Breast epithelium (tissue), 4 donors: ENCODE results near the gene TRIM24. TPM values are rescaled to one million over a fixed set of nuclear protein-coding genes. Genes with fewer than 3 reads are reported as not detected.
A peak's percentile ranks its signal among the peaks of the same experiment; 100 is the strongest.

ENCODE experiments used
- DNase-seq, 2 donors: peaks; one replicate each; pipeline ENCODE4 v3.0.0-alpha.2; 2019; ENCODE audit warnings: low spot score in 2 of 2
- H3K27ac ChIP-seq, 2 donors: fragments of 200-600 bp; sonication (generic) in 1 of 2; one replicate each; pipeline ENCODE4 v1.5.1; 2016 to 2019; ENCODE audit warnings: mild to moderate bottlenecking in 1 of 2
- H3K27me3 ChIP-seq, 2 donors: fragments of 200-600 bp; sonication (generic) in 1 of 2; one replicate each; pipeline versions ENCODE4 v1.5.1 to v1.6.0; 2017 to 2019; ENCODE audit warnings: control low read depth in 1 of 2, mild to moderate bottlenecking in 1 of 2
- H3K36me3 ChIP-seq: fragments of 200-600 bp; one replicate; pipeline ENCODE4 v1.5.1; 2019
- H3K4me1 ChIP-seq, 2 donors: fragments of 200-600 bp; sonication (generic); one replicate each; pipeline ENCODE4 v1.5.1; 2016 to 2019; ENCODE audit warnings: control low read depth in 1 of 2
- H3K4me3 ChIP-seq, 3 donors: fragments of 200-600 bp; sonication (generic); 1 replicate in 2 of 3; 2 replicates in 1 of 3; pipeline ENCODE4 v1.5.1; 2016 to 2019; ENCODE audit warnings: mild to moderate bottlenecking in 3 of 3, moderate library complexity in 2 of 3
- H3K9me3 ChIP-seq, 2 donors: fragments of 200-600 bp; sonication (generic) in 1 of 2; one replicate each; pipeline ENCODE4 v1.5.1; 2016 to 2019; ENCODE audit warnings: control low read depth in 1 of 2
- POLR2A ChIP-seq: fragments of 450-650 bp; IDR thresholded peaks from one replicate; pipeline ENCODE4 v1.6.1; 2016; ENCODE audit warnings: antibody characterized with exemption, mild to moderate bottlenecking, moderate library complexity
- POLR2AphosphoS5 ChIP-seq, 3 donors: sonication (generic); formaldehyde crosslinking; IDR thresholded peaks; one replicate each; pipeline ENCODE4 v1.6.1; 2017; ENCODE audit warnings: antibody characterized with exemption in 3 of 3
- intact Hi-C: fragments of 100-400 bp; cut with DNase I; formaldehyde crosslinking; loops from one replicate; pipeline ENCODE4 v1.15.1; 2023; ENCODE audit warnings: low total_unique reads
- total RNA-seq, 3 donors: library from RNA; depleted of rRNA; stranded (reverse); fragments of >200 nt; gene quantifications; one replicate each; pipeline ENCODE4 v1.1.0, GENCODE V29; 2016
- TF ChIP-seq, protein P1 (sequence below), 3 donors: fragments of 450-650 bp; IDR thresholded peaks; one replicate each; pipeline ENCODE4 v1.5.1; 2016 to 2017; ENCODE audit warnings: antibody characterized with exemption in 3 of 3, mild to moderate bottlenecking in 3 of 3, moderate library complexity in 3 of 3

The TRIM24 gene
- total RNA-seq, 3 donors from 2014 or later = 15.0 to 28.1 (median 17.7) TPM

DNA sequence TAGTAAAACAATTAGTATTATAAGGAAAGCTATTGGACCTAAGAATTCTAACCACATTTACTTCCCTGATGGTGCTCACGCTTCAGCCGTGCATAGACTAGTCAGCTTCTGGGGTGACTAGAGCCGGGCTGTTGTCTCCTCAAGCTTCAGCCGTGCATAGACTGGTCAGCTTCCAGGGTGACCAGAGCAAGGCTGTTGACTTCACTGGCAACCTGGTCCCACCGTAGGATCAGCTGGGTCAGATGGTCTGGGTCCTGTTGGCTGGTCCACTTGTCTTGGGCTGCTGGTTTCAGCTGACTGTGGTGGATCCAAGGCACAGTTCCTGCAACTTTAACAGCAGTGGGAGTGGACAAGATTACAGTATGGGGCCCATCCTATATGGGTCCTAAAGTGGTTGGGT, 99.4 kb downstream of the TRIM24 start:
- H3K4me1 ChIP-seq = no peaks in the 10 kb centered on the region
- intact Hi-C loops = no loop called here
- H3K36me3 ChIP-seq = peaks cover 15% of the 10 kb centered on the region
- TF ChIP-seq POLR2AphosphoS5 (IDR thresholded peaks at IDR 0.05) (no peak), POLR2A (no peak)
- TF ChIP-seq, protein P1, sequence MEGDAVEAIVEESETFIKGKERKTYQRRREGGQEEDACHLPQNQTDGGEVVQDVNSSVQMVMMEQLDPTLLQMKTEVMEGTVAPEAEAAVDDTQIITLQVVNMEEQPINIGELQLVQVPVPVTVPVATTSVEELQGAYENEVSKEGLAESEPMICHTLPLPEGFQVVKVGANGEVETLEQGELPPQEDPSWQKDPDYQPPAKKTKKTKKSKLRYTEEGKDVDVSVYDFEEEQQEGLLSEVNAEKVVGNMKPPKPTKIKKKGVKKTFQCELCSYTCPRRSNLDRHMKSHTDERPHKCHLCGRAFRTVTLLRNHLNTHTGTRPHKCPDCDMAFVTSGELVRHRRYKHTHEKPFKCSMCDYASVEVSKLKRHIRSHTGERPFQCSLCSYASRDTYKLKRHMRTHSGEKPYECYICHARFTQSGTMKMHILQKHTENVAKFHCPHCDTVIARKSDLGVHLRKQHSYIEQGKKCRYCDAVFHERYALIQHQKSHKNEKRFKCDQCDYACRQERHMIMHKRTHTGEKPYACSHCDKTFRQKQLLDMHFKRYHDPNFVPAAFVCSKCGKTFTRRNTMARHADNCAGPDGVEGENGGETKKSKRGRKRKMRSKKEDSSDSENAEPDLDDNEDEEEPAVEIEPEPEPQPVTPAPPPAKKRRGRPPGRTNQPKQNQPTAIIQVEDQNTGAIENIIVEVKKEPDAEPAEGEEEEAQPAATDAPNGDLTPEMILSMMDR (IDR thresholded peaks at IDR 0.05) = no peak
- H3K9me3 ChIP-seq = peaks cover 66 to 97% of the 10 kb centered on the region in 2 donors
- H3K27me3 ChIP-seq = no peaks in the 10 kb centered on the region
- no peak overlapping the region for H3K4me3 ChIP-seq
- no peak for DNase-seq
- no peak overlapping the region for H3K27ac ChIP-seq

DNA sequence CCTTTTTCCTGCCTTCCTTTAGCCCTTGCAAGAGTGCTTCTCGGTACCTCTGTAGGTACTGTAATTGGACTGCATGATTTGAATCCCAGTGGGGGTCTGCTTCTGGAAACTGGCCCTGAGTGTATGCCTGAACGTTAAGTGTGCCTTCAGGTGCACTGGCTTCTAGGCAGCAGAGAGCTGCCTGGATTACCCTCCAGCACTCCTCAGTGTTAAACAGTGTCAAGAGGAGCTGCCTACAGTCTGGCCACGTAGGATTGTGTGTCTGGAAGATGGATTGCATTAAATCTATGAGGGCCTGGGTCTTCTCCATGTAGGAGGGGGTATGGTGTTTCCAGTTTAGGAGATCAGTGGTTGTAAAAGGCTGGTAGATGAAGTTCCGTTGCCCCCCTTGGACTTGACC, 103.7 kb downstream of the TRIM24 start:
- H3K9me3 ChIP-seq = peaks cover 54 to 79% of the 10 kb centered on the region in 2 donors
- DNase-seq = no peak
- no peaks in the 10 kb centered on the region for H3K27me3 ChIP-seq
- H3K4me3 ChIP-seq = peak overlapping the region in 1 of 3 donors; percentile 26
- TF ChIP-seq, protein P1 (IDR thresholded peaks at IDR 0.05) = no peak
- TF ChIP-seq POLR2AphosphoS5 (IDR thresholded peaks at IDR 0.05) (no peak), POLR2A (no peak)
- H3K4me1 ChIP-seq = no peaks in the 10 kb centered on the region
- no peaks in the 10 kb centered on the region for H3K36me3 ChIP-seq
- H3K27ac ChIP-seq = peak overlapping the region; percentile 40 to 60
- intact Hi-C loops = loop anchor here (10.0 kb wide), 1 partner anchor 851 kb away; no protein-coding TSS in a partner anchor

DNA sequence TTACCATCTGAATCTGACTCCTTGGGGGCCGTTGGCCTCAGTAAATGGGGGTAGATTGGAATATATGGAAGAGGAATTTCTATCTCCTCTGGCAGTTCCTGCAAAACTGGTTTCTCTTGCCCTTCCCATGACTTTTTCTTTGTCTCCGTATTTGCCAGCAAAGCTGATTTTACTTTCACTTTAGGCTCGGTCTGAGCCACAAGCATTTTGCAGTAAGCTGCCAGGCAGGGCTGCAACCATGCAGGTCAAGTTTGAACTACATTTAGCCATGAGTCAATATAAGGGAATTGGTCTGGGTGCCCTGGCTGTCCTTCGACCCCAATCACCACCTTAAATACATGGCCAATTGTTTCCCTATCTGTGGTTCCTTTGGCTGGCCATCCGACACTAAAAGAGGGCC, 104.3 kb downstream of the TRIM24 start:
- Histone ChIP-seq H3K4me1 (no peaks in the 10 kb centered on the region), H3K9me3 (peaks cover 54 to 73% of the 10 kb centered on the region in 2 donors), H3K4me3 (peak overlapping the region in 1 of 3 donors; percentile 26), H3K27ac (peak overlapping the region; percentile 40 to 60), H3K27me3 (no peaks in the 10 kb centered on the region), H3K36me3 (no peaks in the 10 kb centered on the region)
- no peak for DNase-seq
- peak in 1 of 3 donors; percentile 29 for TF ChIP-seq POLR2AphosphoS5 (IDR thresholded peaks at IDR 0.05)
- TF ChIP-seq, protein P1 (IDR thresholded peaks at IDR 0.05) = no peak
- intact Hi-C loops = loop anchor here (10.0 kb wide), 1 partner anchor 850 kb away; no protein-coding TSS in a partner anchor

DNA sequence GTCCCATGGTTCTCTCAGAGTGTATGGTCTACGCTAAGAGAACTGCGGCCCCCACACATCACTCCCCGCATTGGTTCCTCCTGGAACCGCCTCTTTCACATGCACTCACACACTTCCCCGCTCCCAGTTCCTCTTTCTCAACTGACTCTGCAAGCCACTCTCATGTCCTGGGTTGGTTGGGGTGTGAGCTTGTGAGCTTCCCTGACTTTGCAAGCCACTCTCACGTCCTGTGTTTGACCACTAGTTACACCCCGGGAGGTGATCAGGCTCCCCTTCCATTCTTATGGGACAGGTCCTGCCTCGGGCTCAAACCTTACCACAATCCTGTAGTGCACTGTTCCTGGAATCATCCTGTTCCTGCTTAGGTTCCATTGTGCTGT, 105.0 kb downstream of the TRIM24 start:
- Histone ChIP-seq H3K9me3 (peaks cover 54 to 66% of the 10 kb centered on the region in 2 donors), H3K36me3 (no peaks in the 10 kb centered on the region)

DNA sequence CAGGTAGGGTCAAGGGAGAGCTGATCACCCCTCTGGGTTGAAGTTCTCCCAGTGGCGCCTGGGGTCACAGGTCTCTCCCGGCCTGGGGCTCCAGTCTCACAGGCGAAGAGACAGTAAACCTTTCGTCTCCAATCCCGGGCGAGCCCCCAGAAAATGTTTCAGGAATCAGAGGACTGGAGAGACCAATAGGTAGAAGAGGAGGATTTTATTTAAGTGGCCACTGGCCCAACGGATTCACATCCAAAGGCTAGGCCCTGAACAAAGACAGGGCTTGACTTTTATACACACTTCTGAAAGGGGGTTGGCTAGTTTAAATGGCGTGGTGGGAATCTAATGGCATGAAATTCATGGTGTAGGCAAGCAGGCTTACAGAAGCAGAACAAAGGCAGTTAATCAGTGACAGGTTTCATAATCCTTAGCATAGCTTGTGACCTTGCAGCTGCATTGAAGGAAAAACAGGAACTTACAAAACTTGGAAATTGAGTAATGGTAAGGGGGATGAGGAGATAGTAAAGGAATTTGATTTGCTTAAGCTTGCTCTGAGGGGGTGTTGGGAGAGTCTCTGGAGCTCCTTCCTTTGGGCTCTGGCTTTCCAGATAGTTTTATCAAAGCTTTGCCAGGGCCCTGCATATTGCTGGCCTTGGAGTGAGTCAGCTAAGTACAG, 105.5 kb downstream of the TRIM24 start:
- TF ChIP-seq, protein P1 (IDR thresholded peaks at IDR 0.05) = no peak
- no peak for TF ChIP-seq POLR2A
- TF ChIP-seq POLR2AphosphoS5 (IDR thresholded peaks at IDR 0.05) = no peak
- intact Hi-C loops = loop anchor here (10.0 kb wide), 1 partner anchor 849 kb away; no protein-coding TSS in a partner anchor
- H3K9me3 ChIP-seq = peaks cover 54 to 64% of the 10 kb centered on the region in 2 donors
- H3K27ac ChIP-seq = no peak overlapping the region
- no peak for DNase-seq
- H3K4me1 ChIP-seq = no peaks in the 10 kb centered on the region
- peaks cover under 1% of the 10 kb centered on the region for H3K36me3 ChIP-seq
- H3K4me3 ChIP-seq = no peak overlapping the region
- H3K27me3 ChIP-seq = no peaks in the 10 kb centered on the region

More for the DNA sequence above, 105.0 kb downstream of the TRIM24 start:
- Histone ChIP-seq H3K27me3 (no peaks in the 10 kb centered on the region), H3K4me3 (no peak overlapping the region), H3K4me1 (no peaks in the 10 kb centered on the region), H3K27ac (peak overlapping the region; percentile 4 to 60)
- intact Hi-C loops = loop anchor here (10.0 kb wide), 1 partner anchor 850 kb away; no protein-coding TSS in a partner anchor
- TF ChIP-seq POLR2A = no peak
- TF ChIP-seq, protein P1 (IDR thresholded peaks at IDR 0.05) = no peak
- no peak for TF ChIP-seq POLR2AphosphoS5 (IDR thresholded peaks at IDR 0.05)
- no peak for DNase-seq
